Upper lobe of left lung (tissue), 4 donors: Measurements from ENCODE around the gene RHOU.

Experiments
- CTCF ChIP-seq, 6 experiments: fragments of 450-650 bp in 4 of 6; fragments of 200-600 bp in 2 of 6; sonication (generic) in 2 of 6; IDR thresholded peaks; one replicate each; pipeline ENCODE4 v1.5.1; 2016 to 2019; ENCODE audit warnings: antibody characterized with exemption in 6 of 6
- POLR2AphosphoS5 ChIP-seq, 2 donors: sonication (generic); formaldehyde crosslinking; IDR thresholded peaks; one replicate each; pipeline ENCODE4 v1.5.1; 2017; ENCODE audit warnings: antibody characterized with exemption in 2 of 2

GRCh38 chr1:228754646-228755268, 19.5 kb downstream of the RHOU start:
- TF ChIP-seq CTCF (IDR thresholded peaks at IDR 0.05), result no peak
- no peak for TF ChIP-seq POLR2AphosphoS5 (IDR thresholded peaks at IDR 0.05)
